ENCODE measurements around the gene CNOT1. TPM values are rescaled to one million over a fixed set of nuclear protein-coding genes. Genes with fewer than 3 reads are reported as not detected.
A peak's percentile ranks its signal among the peaks of the same experiment; 100 is the strongest.

Gene CNOT1
- total RNA-seq, 1 donor = 136 TPM

DNA sequence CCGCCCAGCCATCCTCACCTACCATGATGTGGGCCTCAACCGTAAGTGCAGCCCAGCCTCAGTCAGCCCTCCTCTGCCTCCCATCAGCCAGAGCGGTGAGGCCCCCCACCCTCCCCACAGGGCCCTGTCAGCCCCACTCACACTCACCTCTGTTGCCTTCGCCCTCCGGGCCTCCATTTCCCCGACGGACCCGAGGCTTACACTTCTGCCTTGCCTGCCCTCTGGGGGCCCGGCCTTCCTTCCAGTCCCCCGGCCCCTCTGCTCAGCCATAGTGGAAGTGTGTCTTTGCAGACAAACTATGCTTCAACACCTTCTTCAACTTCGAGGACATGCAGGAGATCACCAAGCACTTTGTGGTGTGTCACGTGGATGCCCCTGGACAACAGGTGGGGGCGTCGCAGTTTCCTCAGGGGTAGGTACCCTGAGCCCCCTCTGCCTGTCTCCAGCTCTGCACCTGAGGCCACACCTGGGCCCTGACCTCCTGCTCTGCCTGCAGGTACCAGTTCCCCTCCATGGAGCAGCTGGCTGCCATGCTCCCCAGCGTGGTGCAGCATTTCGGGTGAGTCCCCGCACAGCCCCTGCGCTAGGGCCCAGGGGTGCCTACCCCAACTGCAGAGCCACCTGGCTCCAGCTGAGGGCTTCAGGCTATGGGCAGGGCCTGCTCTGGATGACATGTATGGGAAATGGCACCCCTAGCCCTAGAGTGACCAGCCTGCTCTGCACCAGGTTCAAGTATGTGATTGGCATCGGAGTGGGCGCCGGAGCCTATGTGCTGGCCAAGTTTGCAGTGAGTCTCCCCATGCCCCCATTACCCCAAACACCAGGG lies 125.5 kb downstream of the CNOT1 start:
- TF ChIP-seq, protein P1, sequence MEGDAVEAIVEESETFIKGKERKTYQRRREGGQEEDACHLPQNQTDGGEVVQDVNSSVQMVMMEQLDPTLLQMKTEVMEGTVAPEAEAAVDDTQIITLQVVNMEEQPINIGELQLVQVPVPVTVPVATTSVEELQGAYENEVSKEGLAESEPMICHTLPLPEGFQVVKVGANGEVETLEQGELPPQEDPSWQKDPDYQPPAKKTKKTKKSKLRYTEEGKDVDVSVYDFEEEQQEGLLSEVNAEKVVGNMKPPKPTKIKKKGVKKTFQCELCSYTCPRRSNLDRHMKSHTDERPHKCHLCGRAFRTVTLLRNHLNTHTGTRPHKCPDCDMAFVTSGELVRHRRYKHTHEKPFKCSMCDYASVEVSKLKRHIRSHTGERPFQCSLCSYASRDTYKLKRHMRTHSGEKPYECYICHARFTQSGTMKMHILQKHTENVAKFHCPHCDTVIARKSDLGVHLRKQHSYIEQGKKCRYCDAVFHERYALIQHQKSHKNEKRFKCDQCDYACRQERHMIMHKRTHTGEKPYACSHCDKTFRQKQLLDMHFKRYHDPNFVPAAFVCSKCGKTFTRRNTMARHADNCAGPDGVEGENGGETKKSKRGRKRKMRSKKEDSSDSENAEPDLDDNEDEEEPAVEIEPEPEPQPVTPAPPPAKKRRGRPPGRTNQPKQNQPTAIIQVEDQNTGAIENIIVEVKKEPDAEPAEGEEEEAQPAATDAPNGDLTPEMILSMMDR (IDR thresholded peaks at IDR 0.05; ENCODE audit: insufficient read depth, low read length) = no peak
- DNase-seq (ENCODE audit: low read depth) = no peak
- H3K4me3 ChIP-seq (ENCODE audit: low read depth, low read length) = no peak overlapping the region

DNA sequence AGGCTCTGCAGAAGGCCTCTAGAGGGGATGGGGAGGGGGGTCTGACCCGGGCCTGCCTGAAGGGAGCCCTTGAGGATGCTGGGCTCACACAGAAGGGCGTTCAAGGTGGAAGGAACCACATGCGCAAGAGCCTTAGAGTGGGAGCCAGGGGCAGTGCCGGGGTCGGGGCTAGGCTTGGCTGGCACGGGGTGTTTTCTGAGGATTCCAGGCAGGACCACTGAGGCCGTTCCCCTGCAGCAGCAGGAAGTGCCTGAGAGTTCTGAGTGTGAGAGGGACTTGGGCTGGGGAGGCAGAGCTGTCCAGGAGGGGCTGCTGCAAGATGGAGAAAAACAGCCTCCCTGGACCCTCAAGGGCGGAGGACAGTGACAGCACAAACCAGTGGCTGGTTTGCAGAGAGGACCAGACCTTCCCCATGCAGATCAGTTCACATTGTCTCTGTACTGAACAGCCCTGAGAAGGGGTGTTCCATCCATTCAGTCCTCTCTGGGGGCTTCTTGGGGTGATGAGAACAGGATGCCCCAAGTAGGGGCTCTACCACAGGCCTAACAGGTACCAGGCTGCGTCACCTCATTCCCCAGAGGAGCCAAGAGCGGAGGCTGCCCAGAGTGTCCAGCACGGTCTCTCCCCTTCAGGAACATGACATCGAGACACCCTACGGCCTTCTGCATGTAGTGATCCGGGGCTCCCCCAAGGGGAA lies 126.3 kb downstream of the CNOT1 start:
- TF ChIP-seq, protein P1 (IDR thresholded peaks at IDR 0.05; ENCODE audit: insufficient read depth, low read length) = no peak
- no peak for DNase-seq (ENCODE audit: low read depth)
- H3K4me3 ChIP-seq (ENCODE audit: low read depth, low read length) = no peak overlapping the region

DNA sequence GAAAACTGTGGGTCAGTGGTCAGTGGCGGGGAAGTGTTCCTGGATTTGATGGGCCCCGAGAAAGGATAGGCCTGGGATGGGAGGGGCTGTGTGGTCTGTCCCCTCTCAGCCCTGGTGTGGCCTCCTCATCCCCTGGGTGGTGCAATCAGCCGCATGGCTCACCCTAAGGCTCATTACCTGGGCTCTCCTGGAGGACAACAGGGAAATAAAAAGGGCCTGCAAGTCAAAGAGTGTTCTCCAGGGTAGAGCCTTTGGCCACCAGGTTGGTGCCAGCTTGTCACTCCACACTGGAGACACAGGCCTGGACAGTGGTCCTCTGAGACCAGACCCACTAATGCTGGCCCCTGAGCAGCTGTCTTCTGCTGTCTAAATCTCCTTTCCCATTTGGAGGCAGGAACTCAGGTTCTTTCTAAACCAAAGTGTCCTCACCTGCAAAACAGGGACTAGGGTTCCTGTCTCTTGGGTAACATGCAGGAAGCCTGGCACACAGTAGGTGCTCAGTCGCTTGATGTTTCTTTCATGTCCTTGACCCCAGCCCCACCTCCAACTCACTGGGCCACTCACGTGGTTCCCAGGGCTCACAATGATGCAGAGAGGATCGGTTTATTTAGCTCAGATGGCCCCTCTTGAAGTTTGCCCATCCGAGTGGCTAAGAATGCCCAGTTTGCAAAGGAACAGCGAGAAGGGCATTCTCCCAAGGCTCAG lies 127.3 kb downstream of the CNOT1 start:
- TF ChIP-seq, protein P1 (IDR thresholded peaks at IDR 0.05; ENCODE audit: insufficient read depth, low read length) = no peak
- no peak for DNase-seq (ENCODE audit: low read depth)
- H3K4me3 ChIP-seq (ENCODE audit: low read depth, low read length) = no peak overlapping the region

DNA sequence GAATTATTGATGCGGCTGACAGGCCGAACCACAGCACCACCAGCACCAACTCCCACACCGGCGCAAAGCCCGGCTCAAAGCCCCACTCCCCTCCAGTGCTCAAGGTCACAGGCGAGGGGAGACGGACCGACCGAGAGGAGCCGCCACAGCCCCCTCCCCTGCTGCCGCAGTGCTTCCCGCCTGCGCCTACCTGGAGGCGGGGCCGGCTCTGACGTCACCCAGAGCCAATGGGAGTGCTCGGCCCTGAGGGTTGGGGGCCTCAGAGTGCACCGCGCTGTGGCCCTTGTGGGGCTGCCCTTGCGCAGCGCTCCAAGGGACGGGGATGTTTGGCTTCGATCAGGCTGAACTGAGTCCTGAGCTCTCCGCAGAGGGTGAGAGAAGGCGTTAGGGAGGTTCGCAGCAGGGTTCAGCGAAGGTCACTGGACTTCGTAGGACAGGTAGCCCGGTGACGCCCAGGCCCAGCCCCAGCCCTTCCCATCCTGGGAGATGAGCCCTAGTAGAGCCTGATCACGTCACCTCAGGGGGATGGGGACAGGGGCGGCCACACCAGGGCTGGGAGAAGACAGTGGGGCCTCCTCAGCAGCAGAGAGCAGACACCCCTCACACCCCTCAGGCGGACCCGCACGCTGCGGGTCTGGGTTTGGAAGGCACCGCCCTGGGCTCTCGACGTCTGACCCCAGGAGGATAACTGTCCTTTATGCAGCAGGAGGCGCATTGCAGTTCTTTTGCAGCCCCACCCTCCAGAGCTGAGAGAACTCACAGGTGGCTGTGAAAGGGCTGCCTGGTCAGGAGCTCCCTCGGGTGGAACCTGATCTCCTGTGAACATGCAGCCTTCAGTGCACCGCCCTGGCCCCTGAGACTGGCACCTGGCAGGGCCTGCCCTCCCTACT lies 128.1 kb downstream of the CNOT1 start:
- TF ChIP-seq, protein P1 (IDR thresholded peaks at IDR 0.05; ENCODE audit: insufficient read depth, low read length) = no peak
- H3K4me3 ChIP-seq (ENCODE audit: low read depth, low read length) = peak overlapping the region; percentile 58
- DNase-seq (ENCODE audit: low read depth) = no peak

DNA sequence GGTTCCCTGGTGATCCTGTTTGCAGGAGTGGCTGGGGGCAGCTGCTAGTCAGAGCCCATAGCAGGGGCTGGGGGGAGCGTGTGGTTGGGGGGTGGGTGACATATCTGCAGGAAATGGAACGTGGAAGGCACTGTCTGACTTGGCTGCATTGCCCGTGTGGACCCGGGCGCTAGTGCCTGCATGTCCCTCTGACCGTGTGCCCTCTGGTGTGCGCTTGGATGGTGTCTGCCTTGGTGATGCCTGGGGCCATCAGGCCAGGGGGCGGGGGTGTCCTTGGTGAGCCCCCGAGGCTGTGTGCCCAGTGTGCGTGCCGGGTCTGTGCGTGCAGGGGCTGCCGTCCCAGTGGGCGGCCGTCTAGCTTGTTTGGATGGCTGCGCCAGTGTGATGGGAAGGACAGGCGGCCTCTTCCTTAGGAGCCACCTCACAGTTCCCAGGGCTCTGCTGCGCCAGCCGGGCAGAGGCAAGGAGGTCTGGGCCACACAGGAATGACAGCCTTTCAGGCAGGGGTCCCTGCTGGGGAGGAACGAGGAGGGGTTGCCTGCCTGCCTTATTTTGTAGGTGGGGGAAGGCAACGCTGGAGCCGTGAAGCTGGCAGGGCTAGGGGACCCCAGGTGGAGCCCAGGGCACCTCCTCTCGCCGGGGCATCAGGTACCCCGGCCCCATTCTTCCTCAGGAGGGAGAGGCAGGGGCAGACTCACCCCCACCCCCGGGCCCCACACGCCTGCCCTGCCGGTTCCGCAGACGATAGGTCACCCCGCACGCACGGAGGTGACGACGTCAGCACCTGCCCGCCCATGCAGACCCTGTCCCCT lies 129.0 kb downstream of the CNOT1 start:
- no peak for DNase-seq (ENCODE audit: low read depth)
- H3K4me3 ChIP-seq (ENCODE audit: low read depth, low read length) = peak overlapping the region; percentile 58
- TF ChIP-seq, protein P1 (IDR thresholded peaks at IDR 0.05; ENCODE audit: insufficient read depth, low read length) = no peak
